HG03159 (cell line): ENCODE data around the gene FARSB.
"Not testable (repeated sequence)": the region's sequence is repeated elsewhere in the genome, so short reads cannot be mapped to it uniquely, and the experiment has no call there.

Source experiments
- ATAC-seq: cut with Tn5 transposase; IDR thresholded peaks from one replicate; pipeline ENCODE4 v1.9.1; 2021; ENCODE audit warnings: mild to moderate bottlenecking, moderate library complexity; ENCODE audit not compliant: unreplicated experiment

FARSB gene

DNA sequence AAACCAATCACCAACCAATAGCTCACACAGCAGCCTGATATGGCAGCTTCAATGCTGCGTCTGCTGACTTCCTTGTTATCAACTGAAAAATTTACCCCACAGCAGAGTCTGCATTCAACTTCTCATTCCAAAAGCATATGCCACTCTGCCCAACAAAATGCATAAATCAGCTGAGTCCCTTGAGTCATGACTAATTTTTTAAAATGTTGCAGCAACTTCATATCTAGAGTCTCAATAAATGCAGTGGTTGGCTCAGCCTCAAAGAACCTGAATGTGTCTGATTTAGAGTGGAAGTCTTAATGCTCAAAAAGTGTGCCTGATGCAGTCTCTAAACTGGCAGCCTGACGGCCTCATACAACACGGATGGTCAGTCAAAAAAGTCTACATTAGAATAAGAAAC is 46.5 kb downstream of the FARSB start:
- no peak for ATAC-seq

GRCh38 chr2:222608081-222608480 is 47.8 kb downstream of the FARSB start:
- ATAC-seq = no peak

GRCh38 chr2:222606306-222606705 is 49.6 kb downstream of the FARSB start:
- ATAC-seq = no peak

DNA sequence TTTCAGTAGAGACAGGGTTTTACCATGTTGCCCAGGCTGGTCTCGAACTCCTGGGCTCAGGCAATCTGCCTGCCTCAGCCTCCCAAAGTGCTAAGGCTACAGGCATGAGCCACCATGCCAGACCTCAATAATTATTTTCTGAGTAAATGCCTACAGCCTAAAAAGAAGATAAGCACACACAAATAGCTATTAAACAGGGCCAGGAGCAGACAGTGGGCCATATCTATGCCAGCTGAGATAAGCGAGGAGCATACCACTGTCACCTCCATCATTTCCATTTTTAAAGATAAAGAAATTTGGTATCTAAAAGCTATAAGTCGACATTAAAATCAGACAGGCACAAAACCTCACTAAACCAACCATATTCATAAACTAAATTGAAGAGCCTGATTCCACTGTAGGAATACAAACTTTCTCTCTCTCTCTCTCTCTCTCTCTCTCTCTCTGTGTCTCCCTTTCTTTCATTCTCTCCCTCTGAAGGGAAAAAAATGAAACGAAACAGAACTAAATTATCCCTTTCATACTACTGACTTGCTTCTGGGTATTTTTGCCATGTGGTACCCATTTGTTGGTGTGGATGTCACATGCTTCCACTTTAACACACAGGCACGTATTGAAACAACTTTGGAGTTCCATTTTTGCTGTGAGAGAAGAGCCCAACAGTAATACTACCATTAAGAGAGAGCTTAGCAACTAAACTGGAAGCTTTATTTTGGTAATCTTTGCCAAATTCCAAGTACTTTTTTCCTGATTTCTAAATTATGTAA is 51.0 kb downstream of the FARSB start:
- ATAC-seq = no peak

DNA sequence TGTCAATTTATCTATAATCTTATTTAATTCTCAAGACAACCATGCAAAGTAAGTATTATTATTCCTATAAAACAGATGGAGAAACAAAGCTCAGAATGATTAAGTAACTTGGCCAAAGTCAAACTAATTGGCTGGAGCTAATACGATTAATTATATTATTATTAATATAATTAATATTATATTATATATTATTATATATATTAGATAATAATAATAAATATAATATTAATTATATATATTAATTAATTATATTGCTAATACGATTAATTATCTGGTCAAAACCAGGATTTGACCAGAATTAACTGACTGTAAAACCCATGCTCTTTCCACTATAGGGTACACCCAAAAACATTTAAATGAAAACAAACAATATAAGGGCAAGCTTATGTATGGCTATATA is 52.4 kb downstream of the FARSB start:
- no peak for ATAC-seq

GRCh38 chr2:222598611-222599010 is 57.3 kb downstream of the FARSB start:
- no peak for ATAC-seq

GRCh38 chr2:222595581-222595980 is 60.3 kb downstream of the FARSB start:
- no peak for ATAC-seq

- ATAC-seq = no peak
These were observed 61.2 kb downstream of the FARSB start for GRCh38 chr2:222594679-222595078.

DNA sequence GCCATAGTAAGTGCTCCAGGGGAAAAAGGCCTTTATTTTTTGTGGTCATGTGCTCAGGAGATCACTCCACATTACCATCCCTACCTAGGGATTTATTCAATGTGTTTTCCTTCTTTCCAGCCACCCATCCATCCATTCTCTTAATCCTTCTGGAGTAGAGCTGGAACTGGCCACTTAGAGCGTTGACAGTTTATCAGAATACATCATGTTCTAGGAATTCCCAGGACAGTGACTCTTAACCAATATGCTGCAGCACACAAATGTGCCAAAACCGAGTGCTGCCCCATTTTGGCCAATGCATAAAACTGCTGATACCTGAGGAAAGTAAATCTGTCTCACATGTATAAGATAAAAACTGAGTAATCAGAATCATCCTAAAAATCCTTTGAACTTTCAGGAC is 63.7 kb downstream of the FARSB start:
- no peak for ATAC-seq

DNA sequence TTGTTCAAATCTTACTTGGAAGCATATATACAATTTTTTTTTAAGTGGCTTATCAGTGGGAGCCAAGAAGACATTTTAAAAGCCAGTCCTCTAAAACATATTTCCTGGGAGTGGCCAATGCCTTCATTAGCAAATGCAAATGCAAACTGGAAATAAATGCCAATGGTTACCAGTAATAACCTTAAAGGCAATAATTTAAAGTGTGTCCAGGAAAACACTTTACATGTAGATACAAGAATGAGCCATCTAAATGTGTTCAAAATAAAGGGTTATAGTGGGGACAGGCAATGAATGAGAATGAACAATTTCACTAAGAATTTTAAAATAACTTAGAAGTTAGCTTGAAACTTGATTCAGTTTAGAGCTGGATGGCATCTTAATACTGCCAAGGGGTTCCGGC is 64.2 kb downstream of the FARSB start:
- no peak for ATAC-seq

- not testable (repeated sequence) for ATAC-seq
These were observed 71.3 kb downstream of the FARSB start for GRCh38 chr2:222584589-222584988.

DNA sequence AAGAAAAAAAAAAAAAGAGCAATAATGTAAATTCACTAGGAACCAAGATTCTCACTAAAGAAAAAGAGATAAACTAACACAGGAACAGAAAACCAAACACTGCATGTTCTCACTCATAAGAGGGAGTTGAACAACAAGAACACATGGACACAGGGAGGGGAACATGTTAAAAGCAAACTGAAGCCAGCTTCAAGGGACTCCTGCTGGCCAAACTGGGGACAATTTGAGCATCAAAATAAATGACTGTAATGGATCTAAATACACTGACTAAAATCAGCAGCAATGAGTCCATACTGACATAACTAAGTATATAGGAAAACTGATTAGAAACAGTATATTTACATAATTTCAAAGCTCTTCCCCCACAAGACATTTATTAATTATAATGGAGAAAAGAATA is 73.0 kb downstream of the FARSB start:
- no peak for ATAC-seq

DNA sequence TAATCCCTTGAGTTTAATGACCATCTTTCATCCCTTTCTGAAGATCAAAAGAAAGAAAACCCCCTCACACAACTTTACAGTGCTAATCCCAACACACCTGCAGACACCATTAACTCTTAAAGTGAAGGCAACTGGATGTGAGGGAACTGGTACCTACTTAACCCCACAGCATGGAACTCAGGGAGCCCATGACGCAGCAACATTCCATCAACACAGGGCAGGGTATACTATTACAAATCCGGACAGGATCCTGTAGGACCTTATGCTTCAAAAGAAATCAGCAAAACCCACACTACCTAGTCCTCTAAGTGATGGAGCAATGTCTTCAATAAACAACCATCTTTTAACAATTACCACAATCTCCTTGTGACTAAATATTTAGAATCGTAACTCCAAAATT is 78.6 kb downstream of the FARSB start:
- no peak for ATAC-seq

DNA sequence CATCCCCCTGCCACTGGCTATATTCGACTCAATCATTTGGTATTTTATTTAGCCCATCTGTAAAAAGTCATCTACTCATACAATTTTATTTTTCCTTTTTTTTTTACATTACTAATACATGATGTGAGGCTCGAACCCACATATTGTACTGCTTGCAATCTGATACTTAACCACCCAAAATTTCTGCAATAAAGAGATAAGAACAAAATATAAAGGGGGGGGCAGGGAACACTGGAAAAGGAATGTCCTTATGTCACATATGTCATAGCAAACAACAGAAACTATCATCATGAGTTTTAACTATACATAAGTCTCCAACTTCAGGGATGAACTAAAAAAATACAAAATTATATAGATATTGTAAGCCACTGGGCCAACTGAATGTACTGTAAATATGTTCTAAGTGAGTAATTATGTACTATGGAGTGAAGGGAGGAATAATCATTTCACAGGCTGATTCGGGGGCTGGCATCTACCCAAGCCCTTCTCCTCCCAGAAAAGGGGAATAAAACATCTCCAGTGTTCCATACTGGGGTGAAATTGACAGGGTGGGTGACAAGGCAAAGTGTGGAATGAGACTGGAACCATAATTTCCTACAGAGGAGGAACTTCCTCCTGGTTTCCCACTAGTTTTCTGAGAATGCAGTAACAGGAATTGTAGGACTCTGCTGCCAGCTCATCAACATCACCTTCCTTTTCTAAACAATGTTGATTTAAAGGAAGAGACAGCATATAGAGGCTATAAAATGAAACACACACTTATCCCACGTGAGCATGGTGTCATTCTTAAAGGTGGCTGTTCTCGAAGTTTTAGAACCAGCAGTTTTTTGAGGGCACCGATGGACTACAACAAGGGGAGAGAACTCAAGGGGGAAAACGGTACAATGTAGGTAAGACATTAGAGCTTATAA is 79.5 kb downstream of the FARSB start:
- no peak for ATAC-seq

- no peak for ATAC-seq
These were observed 80.3 kb downstream of the FARSB start for GRCh38 chr2:222575618-222576017.

- ATAC-seq = no peak
These were observed 83.1 kb downstream of the FARSB start for GRCh38 chr2:222572751-222573174.

DNA sequence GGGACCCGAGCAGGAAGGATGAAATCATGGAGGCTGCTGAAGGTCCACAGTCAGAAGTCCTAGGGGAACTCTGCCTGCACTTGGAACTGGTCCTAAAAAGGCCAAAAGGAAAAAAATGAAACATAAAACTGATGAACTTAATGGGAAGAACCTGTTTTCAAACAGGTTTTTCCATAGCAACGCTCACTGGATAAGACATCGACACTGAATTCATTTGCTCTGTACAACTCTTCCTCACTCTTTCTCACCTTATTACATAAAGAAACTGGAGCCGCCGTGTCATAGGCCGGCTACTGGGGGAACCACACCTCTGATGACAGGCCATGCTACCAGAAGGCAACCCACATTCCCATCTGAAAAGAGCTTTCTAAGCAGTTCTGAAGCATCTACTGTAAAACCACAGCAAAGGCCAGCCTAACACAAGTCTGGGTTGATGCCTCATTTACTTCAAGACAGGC is 83.6 kb downstream of the FARSB start:
- no peak for ATAC-seq

GRCh38 chr2:222569826-222570225 is 86.1 kb downstream of the FARSB start:
- ATAC-seq = no peak

DNA sequence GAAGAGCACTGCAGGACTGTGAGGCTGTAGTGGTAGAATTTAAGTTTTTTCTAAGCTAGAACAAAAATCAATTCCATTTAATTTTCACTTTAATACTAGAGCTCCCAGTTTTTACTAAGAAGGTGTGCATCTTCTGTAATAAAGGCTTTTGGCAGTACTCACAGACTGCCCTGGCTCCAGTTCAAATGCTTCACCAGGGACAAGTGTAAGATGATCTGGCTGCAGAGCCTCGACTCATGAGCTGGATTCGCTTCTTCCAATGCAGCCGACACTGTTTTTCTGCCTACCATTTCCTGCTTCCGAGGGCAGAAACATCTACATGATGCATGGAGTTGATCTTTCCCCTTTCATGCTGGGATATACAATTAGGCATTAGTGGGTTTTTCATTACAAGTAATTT is 87.0 kb downstream of the FARSB start:
- no peak for ATAC-seq

DNA sequence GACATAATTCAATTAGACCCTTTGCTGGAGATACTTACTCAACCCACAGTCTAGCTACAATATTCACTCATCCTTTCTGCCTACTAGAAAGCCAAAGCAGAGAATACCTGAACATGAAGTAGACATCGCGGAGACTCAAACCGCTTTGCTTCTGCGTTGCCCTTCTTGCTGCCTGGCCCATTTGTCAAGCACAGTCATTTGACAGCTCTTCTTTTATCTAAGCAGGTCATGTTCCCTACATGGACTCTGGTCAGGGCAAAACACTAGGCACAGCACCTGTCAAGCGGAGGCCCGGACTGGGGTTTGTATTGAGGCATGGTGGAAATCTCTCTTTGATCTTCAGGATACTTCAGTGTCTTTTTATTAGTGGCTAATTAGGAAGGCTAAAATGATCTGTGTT is 89.7 kb downstream of the FARSB start:
- no peak for ATAC-seq

DNA sequence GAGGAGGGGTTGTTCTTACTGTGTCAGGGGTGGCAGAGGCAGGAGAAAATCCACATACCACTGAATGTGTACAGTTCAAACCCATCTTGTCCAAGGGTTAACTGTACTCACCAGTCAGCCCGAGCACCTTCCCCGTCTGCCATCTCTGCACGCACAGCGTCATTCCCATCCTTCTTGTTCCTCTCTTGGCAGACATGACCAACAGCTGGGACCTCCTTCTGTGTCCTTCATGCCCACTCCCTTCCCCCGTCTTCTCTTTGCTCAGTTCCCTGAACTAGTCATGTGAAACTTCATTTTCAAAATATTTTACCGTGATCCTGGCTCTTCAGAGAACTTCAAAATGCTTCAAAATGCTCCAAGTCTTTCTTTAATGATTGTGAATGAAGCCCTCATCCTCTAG is 92.0 kb downstream of the FARSB start:
- ATAC-seq = no peak

- no peak for ATAC-seq
These were observed 92.7 kb downstream of the FARSB start for GRCh38 chr2:222563106-222563718.
